WTC11 (cell line): Measurements from ENCODE around the gene CAV1.

ENCODE experiments used
- CTCF ChIP-seq: fragments of 200-600 bp; IDR thresholded peaks from 2 replicates; pipeline ENCODE4 v1.8.0; 2022; ENCODE audit warnings: antibody characterized with exemption
- ESRRA ChIP-seq: sonication (generic); formaldehyde crosslinking; IDR thresholded peaks from 2 replicates; pipeline ENCODE4 v1.8.1; 2022; ENCODE audit warnings: mild to moderate bottlenecking, missing genetic modification reagents, borderline replicate concordance
- FOXK1 ChIP-seq: sonication (generic); formaldehyde crosslinking; IDR thresholded peaks from 2 replicates; pipeline ENCODE4 v1.8.0; 2022; ENCODE audit warnings: mild to moderate bottlenecking, moderate library complexity, missing genetic modification reagents
- FOXP4 ChIP-seq: sonication (generic); formaldehyde crosslinking; IDR thresholded peaks from 2 replicates; pipeline ENCODE4 v1.8.0; 2022; ENCODE audit warnings: mild to moderate bottlenecking, missing genetic modification reagents
- HMGXB4 ChIP-seq: sonication (generic); formaldehyde crosslinking; IDR thresholded peaks from 2 replicates; pipeline ENCODE4 v1.8.1; 2023; ENCODE audit warnings: mild to moderate bottlenecking, moderate library complexity, missing genetic modification reagents
- PREB ChIP-seq: sonication (generic); formaldehyde crosslinking; IDR thresholded peaks from 2 replicates; pipeline ENCODE4 v1.8.1; 2022; ENCODE audit warnings: mild to moderate bottlenecking, missing genetic modification reagents, moderate library complexity, borderline replicate concordance
- SMAD3 ChIP-seq: sonication (generic); formaldehyde crosslinking; IDR thresholded peaks from 2 replicates; pipeline ENCODE4 v1.8.0; 2022; ENCODE audit warnings: missing genetic modification reagents, mild to moderate bottlenecking, borderline replicate concordance
- SOX15 ChIP-seq: fragments of 250-450 bp; sonication (Bioruptor Pico); IDR thresholded peaks from 2 replicates; pipeline ENCODE4 v1.9.0; 2021; ENCODE audit warnings: mild to moderate bottlenecking
- SP1 ChIP-seq: sonication (generic); formaldehyde crosslinking; conservative IDR thresholded peaks from 2 replicates; pipeline ENCODE4 v1.8.1; 2022; ENCODE audit warnings: missing genetic modification reagents

- TF ChIP-seq CTCF (no peak), SP1 (no peak), FOXK1 (CRISPR knock-in tag) (no peak), ESRRA (CRISPR knock-in tag) (no peak), SMAD3 (CRISPR knock-in tag) (no peak), PREB (CRISPR knock-in tag) (no peak), SOX15 (CRISPR knock-in tag) (no peak), HMGXB4 (CRISPR knock-in tag) (no peak), FOXP4 (CRISPR knock-in tag) (no peak)
These were observed 621 bp upstream of the CAV1 start for GRCh38 chr7:116524221-116524608.
